ENCODE data around the gene ZNF768. TPM values are rescaled to one million over a fixed set of nuclear protein-coding genes. Genes with fewer than 3 reads are reported as not detected.

The ZNF768 gene
- total and polyA plus RNA-seq, 2 of the 13 experiments (the other 11 are each of a cell fraction or from before 2014, with no cell fraction given), result 26.7 to 34.4 TPM

DNA sequence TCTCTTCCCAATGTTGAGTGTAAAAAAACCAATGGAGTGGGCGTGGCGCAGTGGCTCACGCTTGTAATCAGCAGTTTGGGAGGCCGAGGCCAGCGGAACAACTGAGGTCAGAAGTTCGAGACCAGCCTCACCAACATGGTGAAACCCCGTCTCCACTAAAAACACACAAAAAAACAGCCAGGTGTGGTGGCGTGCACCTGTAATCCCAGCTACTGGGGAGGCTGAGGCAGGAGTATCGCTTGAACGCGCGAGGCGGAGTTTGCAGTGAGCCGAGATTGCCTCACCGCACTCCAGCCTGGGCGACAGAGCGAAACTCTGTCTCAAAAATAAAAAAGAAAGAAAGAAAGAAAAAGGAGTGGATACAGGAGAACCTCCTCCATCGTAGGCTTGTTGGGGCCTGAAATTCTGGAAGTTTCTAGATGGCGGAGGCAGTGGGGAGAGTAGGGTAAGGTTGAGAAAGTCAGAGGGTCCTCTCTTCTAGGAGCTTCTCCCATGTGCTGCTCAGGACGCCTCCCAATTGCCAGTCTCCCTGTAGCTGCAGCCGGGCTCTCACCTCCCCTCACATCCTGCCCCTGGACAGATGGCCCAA is 32.5 kb upstream of the ZNF768 start (continued):
- TF ChIP-seq JUND (CRISPR knock-in tag; IDR thresholded peaks at IDR 0.05), result no peak
- TF ChIP-seq ZNF768 (CRISPR knock-in tag; IDR thresholded peaks at IDR 0.05), result peak; percentile 41; the same call in 1 of the 2 replicates
- TF ChIP-seq ZNF503 (CRISPR knock-in tag; IDR thresholded peaks at IDR 0.05), result no peak
- no peak for TF ChIP-seq ZNF329 (CRISPR knock-in tag; IDR thresholded peaks at IDR 0.05; ENCODE audit: low read depth)
- TF ChIP-seq PRPF4 (IDR thresholded peaks at IDR 0.05; ENCODE audit: low read depth, low read length, poor library complexity, severe bottlenecking), result peak; percentile 58
- TF ChIP-seq ZNF350 (CRISPR knock-in tag; IDR thresholded peaks at IDR 0.05; ENCODE audit: borderline replicate concordance, low read depth), result 0 out of 2 replicates have a peak, but pooled peaks have one; percentile 28
- TF ChIP-seq PAX8 (CRISPR knock-in tag; IDR thresholded peaks at IDR 0.05; ENCODE audit: borderline replicate concordance), result no peak
- TF ChIP-seq, protein P1, sequence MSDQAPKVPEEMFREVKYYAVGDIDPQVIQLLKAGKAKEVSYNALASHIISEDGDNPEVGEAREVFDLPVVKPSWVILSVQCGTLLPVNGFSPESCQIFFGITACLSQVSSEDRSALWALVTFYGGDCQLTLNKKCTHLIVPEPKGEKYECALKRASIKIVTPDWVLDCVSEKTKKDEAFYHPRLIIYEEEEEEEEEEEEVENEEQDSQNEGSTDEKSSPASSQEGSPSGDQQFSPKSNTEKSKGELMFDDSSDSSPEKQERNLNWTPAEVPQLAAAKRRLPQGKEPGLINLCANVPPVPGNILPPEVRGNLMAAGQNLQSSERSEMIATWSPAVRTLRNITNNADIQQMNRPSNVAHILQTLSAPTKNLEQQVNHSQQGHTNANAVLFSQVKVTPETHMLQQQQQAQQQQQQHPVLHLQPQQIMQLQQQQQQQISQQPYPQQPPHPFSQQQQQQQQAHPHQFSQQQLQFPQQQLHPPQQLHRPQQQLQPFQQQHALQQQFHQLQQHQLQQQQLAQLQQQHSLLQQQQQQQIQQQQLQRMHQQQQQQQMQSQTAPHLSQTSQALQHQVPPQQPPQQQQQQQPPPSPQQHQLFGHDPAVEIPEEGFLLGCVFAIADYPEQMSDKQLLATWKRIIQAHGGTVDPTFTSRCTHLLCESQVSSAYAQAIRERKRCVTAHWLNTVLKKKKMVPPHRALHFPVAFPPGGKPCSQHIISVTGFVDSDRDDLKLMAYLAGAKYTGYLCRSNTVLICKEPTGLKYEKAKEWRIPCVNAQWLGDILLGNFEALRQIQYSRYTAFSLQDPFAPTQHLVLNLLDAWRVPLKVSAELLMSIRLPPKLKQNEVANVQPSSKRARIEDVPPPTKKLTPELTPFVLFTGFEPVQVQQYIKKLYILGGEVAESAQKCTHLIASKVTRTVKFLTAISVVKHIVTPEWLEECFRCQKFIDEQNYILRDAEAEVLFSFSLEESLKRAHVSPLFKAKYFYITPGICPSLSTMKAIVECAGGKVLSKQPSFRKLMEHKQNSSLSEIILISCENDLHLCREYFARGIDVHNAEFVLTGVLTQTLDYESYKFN (CRISPR knock-in tag; conservative IDR thresholded peaks at IDR 0.05), result no peak
- peak; percentile 24 for TF ChIP-seq SRSF1 (optimal IDR thresholded peaks at IDR 0.05; ENCODE audit: low read depth, low read length)
- no peak for TF ChIP-seq ZBTB8A (CRISPR knock-in tag; IDR thresholded peaks at IDR 0.05; ENCODE audit: borderline replicate concordance, low read depth)
- no peak for TF ChIP-seq SPEN (CRISPR knock-in tag; IDR thresholded peaks at IDR 0.05; ENCODE audit: low read depth)
- TF ChIP-seq RBFOX2 (IDR thresholded peaks at IDR 0.05; ENCODE audit: low read depth, low read length), result no peak
- 0 out of 2 replicates have a peak, but pooled peaks have one; percentile 12 for TF ChIP-seq HDAC2 (CRISPR knock-in tag; IDR thresholded peaks at IDR 0.05)
- no peak for TF ChIP-seq SNAI1 (CRISPR knock-in tag; IDR thresholded peaks at IDR 0.05; ENCODE audit: borderline replicate concordance)
- TF ChIP-seq, protein P2, sequence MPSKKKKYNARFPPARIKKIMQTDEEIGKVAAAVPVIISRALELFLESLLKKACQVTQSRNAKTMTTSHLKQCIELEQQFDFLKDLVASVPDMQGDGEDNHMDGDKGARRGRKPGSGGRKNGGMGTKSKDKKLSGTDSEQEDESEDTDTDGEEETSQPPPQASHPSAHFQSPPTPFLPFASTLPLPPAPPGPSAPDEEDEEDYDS (CRISPR knock-in tag; IDR thresholded peaks at IDR 0.05), result no peak
- TF ChIP-seq ZNF670 (CRISPR knock-in tag; IDR thresholded peaks at IDR 0.05; ENCODE audit: borderline replicate concordance), result no peak
- TF ChIP-seq, protein P3, sequence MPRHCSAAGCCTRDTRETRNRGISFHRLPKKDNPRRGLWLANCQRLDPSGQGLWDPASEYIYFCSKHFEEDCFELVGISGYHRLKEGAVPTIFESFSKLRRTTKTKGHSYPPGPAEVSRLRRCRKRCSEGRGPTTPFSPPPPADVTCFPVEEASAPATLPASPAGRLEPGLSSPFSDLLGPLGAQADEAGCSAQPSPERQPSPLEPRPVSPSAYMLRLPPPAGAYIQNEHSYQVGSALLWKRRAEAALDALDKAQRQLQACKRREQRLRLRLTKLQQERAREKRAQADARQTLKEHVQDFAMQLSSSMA (CRISPR knock-in tag; IDR thresholded peaks at IDR 0.05), result no peak

All from HepG2 (cell line).